GM19468 (cell line): ENCODE data around the gene ALDOB.
"Not testable (repeated sequence)": the region's sequence is repeated elsewhere in the genome, so short reads cannot be mapped to it uniquely, and the experiment has no call there.

Source experiments
- ATAC-seq: cut with Tn5 transposase; IDR thresholded peaks from one replicate; pipeline ENCODE4 v1.9.1; 2021; ENCODE audit warnings: mild to moderate bottlenecking, moderate library complexity, moderate number of reproducible peaks; ENCODE audit not compliant: unreplicated experiment; ENCODE audit errors: extremely low read depth

Gene ALDOB

GRCh38 chr9:101394687-101395086 lies 40.9 kb downstream of the ALDOB start:
- no peak for ATAC-seq

GRCh38 chr9:101393135-101393534 lies 42.4 kb downstream of the ALDOB start:
- ATAC-seq, result no peak

- no peak for ATAC-seq
Observed at GRCh38 chr9:101388507-101388993, 47.0 kb downstream of the ALDOB start.

DNA sequence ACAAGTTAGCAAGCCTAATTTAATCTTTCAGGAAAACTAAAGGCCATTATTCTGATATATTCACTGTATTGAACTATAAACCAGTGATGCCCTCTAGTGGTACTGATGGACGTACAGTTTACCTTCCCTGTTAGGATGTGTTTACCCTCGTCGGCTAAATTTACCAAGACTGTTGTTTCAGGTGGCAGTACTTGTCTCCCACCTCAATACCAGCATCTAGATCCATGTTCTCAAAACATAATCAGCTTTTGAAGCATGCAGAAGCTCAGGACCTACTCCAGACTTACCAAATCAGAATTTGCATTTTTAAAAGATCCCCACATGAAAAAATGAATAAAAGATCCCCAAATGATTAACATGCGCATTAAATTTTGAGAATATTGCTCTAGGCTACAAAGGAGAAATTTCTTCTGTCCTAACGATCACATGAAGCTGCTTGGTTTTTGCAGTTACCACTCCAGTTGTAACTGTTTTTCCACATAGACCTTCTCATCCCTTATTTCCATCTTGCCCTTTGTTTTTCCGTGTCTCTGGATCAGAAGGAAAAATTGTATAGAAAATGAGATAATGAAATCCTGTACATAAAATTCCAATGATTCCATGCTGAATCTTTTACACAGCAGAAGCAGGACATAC lies 47.6 kb downstream of the ALDOB start:
- no peak for ATAC-seq

- not testable (repeated sequence) for ATAC-seq
Observed at GRCh38 chr9:101384873-101385536, 50.6 kb downstream of the ALDOB start, which contains the start of gene BAAT. Gene BAAT (minus strand): TSS chr9:101385006. CDS start chr9:101371404, 13,602 bp downstream.

- no peak for ATAC-seq
Observed at GRCh38 chr9:101383361-101383760, 52.2 kb downstream of the ALDOB start.

DNA sequence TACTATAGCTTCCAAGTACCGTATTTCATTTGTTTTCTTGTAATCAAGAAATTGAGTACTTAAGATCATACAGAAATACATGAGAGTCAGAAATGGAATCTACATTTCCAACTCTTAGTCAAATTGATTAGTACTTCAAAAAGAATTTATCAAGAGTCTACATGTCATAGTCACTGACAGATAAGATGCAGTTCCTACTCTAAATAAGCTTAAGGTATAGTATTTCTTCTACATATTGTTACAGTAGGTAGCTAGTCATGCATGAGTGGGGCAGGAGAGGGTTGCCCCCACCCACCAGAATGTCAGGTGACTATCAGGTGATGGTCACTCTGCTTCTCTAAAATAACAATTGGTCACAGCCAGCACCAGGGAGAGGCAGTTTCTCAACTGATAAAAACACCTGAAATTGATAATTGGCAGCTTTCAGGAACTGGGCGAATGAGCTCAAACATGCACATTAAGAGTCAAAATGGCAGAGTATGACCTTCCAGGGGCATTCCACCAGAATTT lies 53.7 kb downstream of the ALDOB start:
- ATAC-seq, result no peak

DNA sequence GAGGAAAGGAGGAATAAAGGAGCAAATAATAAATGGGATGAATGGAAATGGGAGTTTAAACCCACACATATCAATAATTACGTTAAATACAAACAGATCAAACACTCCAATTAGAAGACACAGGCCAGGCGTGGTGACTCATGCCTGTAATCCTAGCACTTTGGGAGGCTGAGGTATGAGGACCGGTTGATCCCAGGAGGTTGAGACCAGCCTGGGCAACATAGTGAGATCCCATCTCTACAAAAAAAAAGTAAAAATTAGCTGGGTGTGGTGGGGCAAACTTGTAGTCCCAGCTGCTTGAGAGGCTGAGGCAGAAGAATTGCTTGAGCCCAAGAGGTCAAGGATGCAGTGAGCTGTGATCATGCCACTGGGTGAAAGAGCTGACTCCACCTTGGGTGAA lies 54.5 kb downstream of the ALDOB start:
- no peak for ATAC-seq

DNA sequence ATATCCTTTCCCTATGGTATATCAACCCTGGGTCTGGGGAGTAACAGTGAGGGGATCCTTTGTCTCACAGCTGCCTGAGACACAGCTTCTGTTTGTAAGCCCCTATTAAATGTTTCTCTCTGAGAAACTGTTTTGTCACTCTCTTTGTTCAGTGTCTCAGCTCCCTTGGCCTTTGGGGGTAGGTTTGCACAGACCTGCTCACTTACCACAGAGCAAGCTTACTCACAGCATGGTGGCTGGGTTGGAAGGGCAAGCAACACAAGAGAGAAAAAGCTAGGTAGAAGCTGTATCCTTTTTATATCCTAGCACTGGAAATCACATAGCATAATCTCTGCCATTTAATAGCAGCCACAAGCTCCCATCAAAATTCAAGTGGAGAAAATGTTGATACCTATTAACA lies 55.3 kb downstream of the ALDOB start:
- ATAC-seq, result no peak

GRCh38 chr9:101376111-101376848 lies 59.3 kb downstream of the ALDOB start:
- ATAC-seq, result no peak

- no peak for ATAC-seq
Observed at GRCh38 chr9:101375546-101375945, 60.0 kb downstream of the ALDOB start.

DNA sequence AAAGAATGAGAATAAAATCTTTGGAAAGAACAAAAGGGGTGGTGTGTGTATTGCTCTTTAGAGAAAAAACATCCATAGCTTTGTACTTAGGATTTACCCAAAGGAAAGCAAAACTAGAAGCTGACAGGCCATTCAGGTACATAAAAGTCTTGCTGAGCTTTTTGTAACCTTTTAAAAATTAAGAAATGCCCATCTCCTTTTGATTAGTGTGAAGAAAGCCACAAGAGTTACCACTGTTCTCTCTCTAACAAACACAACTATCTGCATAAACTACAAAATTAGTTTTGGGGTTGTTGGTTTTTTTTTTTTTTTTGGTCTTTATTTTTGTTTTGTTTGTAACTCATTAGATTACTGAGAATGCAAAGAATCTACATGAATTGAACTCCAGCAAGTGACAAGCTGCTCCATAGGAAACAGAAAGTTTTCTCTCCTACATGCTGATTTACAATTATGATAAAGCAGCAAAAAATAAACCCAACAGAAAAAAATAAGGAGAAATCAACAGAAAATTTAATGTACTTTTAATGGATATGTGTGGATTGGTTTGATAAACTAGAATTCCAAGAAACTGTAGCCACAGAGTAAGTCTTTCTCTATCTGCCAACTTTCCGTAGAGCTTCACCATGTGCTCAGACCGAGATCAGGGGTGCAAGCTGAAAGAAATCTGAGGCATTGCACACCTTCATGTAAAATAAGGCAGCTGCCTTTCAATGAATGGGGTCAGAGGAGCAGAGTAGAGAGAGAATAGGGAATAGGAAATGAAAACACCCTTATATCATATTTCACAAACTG lies 63.1 kb downstream of the ALDOB start:
- ATAC-seq, result no peak

DNA sequence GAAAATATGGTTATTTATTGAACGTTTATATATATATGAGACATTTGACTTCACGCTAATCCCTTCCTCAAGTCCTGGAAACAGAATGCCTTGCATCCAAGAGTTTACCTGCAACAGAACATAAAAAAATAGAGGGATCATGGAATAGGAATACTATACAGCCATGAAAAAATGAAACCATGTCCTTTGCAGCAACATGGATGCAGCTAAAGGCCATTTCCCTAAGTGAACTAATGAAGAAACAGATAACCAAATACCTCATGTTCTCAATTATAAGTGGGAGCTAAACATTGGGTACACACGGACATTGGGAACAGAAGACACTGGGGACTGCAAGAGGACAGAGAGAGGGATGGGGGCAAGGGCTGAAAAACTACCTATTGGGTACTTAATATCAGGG lies 63.8 kb downstream of the ALDOB start:
- no peak for ATAC-seq
